WTC11 (cell line): Measurements from ENCODE around the gene ITPR1. TPM values are rescaled to one million over a fixed set of nuclear protein-coding genes. Genes with fewer than 3 reads are reported as not detected.

Source experiments
- ATAC-seq: fragments of 200-7000 bp; cut with Tn5 transposase; 2 replicates; pipeline ENCODE4 v1.10.0; 2021; ENCODE audit warnings: mild to moderate bottlenecking, moderate library complexity
- CTCF ChIA-PET: fragments of 300-600 bp; sonication (Branson Sonifier 250); formaldehyde crosslinking; loops from one replicate; lab custom pipeline; 2021; ENCODE audit warnings: antibody characterized with exemption; lab: Charles Lee
- POLR2A ChIA-PET: fragments of 350-600 bp; sonication (Branson Sonifier 250); formaldehyde crosslinking; loops from one replicate; lab custom pipeline; 2021; ENCODE audit warnings: antibody characterized with exemption; lab: Charles Lee
- DNase-seq: peaks from one replicate; pipeline ENCODE4 v3.0.0; 2021; ENCODE audit warnings: low spot score
- H3K27ac Mint-ChIP-seq: 2 replicates; pipeline ENCODE4 v1.8.0; 2021; ENCODE audit warnings: mixed read lengths
- H3K27me3 Mint-ChIP-seq: 2 replicates; pipeline ENCODE4 v1.8.0; 2021; ENCODE audit warnings: low read depth, mild to moderate bottlenecking, moderate library complexity, mixed read lengths
- H3K36me3 Mint-ChIP-seq: 2 replicates; pipeline ENCODE4 v1.8.0; 2021; ENCODE audit warnings: mixed read lengths
- H3K4me1 Mint-ChIP-seq: 2 replicates; pipeline ENCODE4 v1.8.0; 2022; ENCODE audit warnings: mixed read lengths
- H3K4me3 Mint-ChIP-seq: 2 replicates; pipeline ENCODE4 v1.8.0; 2021; ENCODE audit warnings: mild to moderate bottlenecking, moderate library complexity, mixed read lengths
- H3K9me3 Mint-ChIP-seq: 2 replicates; pipeline ENCODE4 v1.8.0; 2021; ENCODE audit warnings: mixed read lengths
- ARID4B ChIP-seq: sonication (generic); formaldehyde crosslinking; IDR thresholded peaks from 2 replicates; pipeline ENCODE4 v1.8.0; 2023; ENCODE audit warnings: missing genetic modification reagents, mild to moderate bottlenecking, borderline replicate concordance
- CREB1 ChIP-seq: sonication (generic); formaldehyde crosslinking; IDR thresholded peaks from 2 replicates; pipeline ENCODE4 v1.8.0; 2023; ENCODE audit warnings: mild to moderate bottlenecking, missing genetic modification reagents
- CREM ChIP-seq: sonication (generic); formaldehyde crosslinking; IDR thresholded peaks from 2 replicates; pipeline ENCODE4 v1.8.1; 2022; ENCODE audit warnings: mild to moderate bottlenecking, missing genetic modification reagents, moderate library complexity
- FOXP1 ChIP-seq: sonication (generic); formaldehyde crosslinking; IDR thresholded peaks from 2 replicates; pipeline ENCODE4 v1.8.0; 2022; ENCODE audit warnings: missing genetic modification reagents, mild to moderate bottlenecking, moderate library complexity, borderline replicate concordance
- FOXP4 ChIP-seq: sonication (generic); formaldehyde crosslinking; IDR thresholded peaks from 2 replicates; pipeline ENCODE4 v1.8.0; 2022; ENCODE audit warnings: mild to moderate bottlenecking, missing genetic modification reagents
- HMGA2 ChIP-seq: fragments of 250-450 bp; sonication (Bioruptor Pico); IDR thresholded peaks from 2 replicates; pipeline ENCODE4 v1.4.0; 2021; ENCODE audit warnings: mild to moderate bottlenecking, moderate library complexity
- HMGXB4 ChIP-seq: sonication (generic); formaldehyde crosslinking; IDR thresholded peaks from 2 replicates; pipeline ENCODE4 v1.8.1; 2023; ENCODE audit warnings: mild to moderate bottlenecking, moderate library complexity, missing genetic modification reagents
- IRF2 ChIP-seq: sonication (generic); formaldehyde crosslinking; IDR thresholded peaks from 2 replicates; pipeline ENCODE4 v1.8.0; 2022; ENCODE audit warnings: low read depth, missing genetic modification reagents, borderline replicate concordance
- KAT7 ChIP-seq: sonication (generic); formaldehyde crosslinking; IDR thresholded peaks from 2 replicates; pipeline ENCODE4 v1.8.1; 2023; ENCODE audit warnings: missing genetic modification reagents, mild to moderate bottlenecking, borderline replicate concordance
- NFYB ChIP-seq: sonication (generic); formaldehyde crosslinking; conservative IDR thresholded peaks from 2 replicates; pipeline ENCODE4 v1.8.0; 2022; ENCODE audit warnings: low read depth, missing genetic modification reagents
- OVOL2 ChIP-seq: fragments of 250-450 bp; sonication (Bioruptor Pico); IDR thresholded peaks from 2 replicates; pipeline ENCODE4 v1.9.0; 2021; ENCODE audit warnings: mild to moderate bottlenecking, borderline replicate concordance
- PREB ChIP-seq: sonication (generic); formaldehyde crosslinking; IDR thresholded peaks from 2 replicates; pipeline ENCODE4 v1.8.1; 2022; ENCODE audit warnings: mild to moderate bottlenecking, missing genetic modification reagents, moderate library complexity, borderline replicate concordance
- PRRX2 ChIP-seq: fragments of 250-450 bp; sonication (Bioruptor Pico); IDR thresholded peaks from 2 replicates; pipeline ENCODE4 v1.8.0; 2021; ENCODE audit warnings: mild to moderate bottlenecking
- RORB ChIP-seq: fragments of 250-450 bp; sonication (Bioruptor Pico); IDR thresholded peaks from 2 replicates; pipeline ENCODE4 v1.9.0; 2021; ENCODE audit warnings: mild to moderate bottlenecking
- SP1 ChIP-seq: sonication (generic); formaldehyde crosslinking; conservative IDR thresholded peaks from 2 replicates; pipeline ENCODE4 v1.8.1; 2022; ENCODE audit warnings: missing genetic modification reagents
- TCF7 ChIP-seq: sonication (generic); formaldehyde crosslinking; IDR thresholded peaks from 2 replicates; pipeline ENCODE4 v1.8.0; 2022; ENCODE audit warnings: mild to moderate bottlenecking, low read depth, missing genetic modification reagents, moderate library complexity
- USF2 ChIP-seq: sonication (generic); formaldehyde crosslinking; IDR thresholded peaks from 2 replicates; pipeline ENCODE4 v1.8.1; 2023; ENCODE audit warnings: mild to moderate bottlenecking, missing genetic modification reagents, moderate library complexity
- ZMAT4 ChIP-seq: fragments of 250-450 bp; sonication (Bioruptor Pico); IDR thresholded peaks from 2 replicates; pipeline ENCODE4 v1.9.0; 2021; ENCODE audit warnings: mild to moderate bottlenecking
- ZNF138 ChIP-seq: sonication (generic); formaldehyde crosslinking; conservative IDR thresholded peaks from 2 replicates; pipeline ENCODE4 v1.8.1; 2022; ENCODE audit warnings: mild to moderate bottlenecking, moderate library complexity, missing genetic modification reagents
- ZNF263 ChIP-seq: sonication (generic); formaldehyde crosslinking; IDR thresholded peaks from 2 replicates; pipeline ENCODE4 v1.8.1; 2022; ENCODE audit warnings: low read depth, mild to moderate bottlenecking, moderate library complexity, missing genetic modification reagents
- ZNF512 ChIP-seq: sonication (generic); formaldehyde crosslinking; IDR thresholded peaks from 2 replicates; pipeline ENCODE4 v1.8.1; 2022; ENCODE audit warnings: missing genetic modification reagents, borderline replicate concordance
- ZSCAN18 ChIP-seq: fragments of 250-450 bp; sonication (Bioruptor Pico); IDR thresholded peaks from 2 replicates; pipeline ENCODE4 v2.1.2; 2022; ENCODE audit warnings: mild to moderate bottlenecking, moderate library complexity
- total RNA-seq: library from RNA; stranded (reverse); gene quantifications from 3 replicates; pipeline ENCODE4 v1.2.3, GENCODE V29; 2021

Gene ITPR1
- total RNA-seq, 1 experiment from 2014 or later = 11.8 TPM

- Mint-ChIP-seq H3K4me3 (no peak overlapping the region), H3K27ac (peak overlapping the region; percentile 43; the same call in 1 of the 2 replicates), H3K36me3 (no peaks in the 10 kb centered on the region), H3K27me3 (peaks cover 10% of the 10 kb centered on the region)
- POLR2A ChIA-PET = no interaction called here
- ATAC-seq (no peak), DNase-seq (no peak)
- TF ChIP-seq FOXP1 (CRISPR knock-in tag) (no peak), ZNF263 (CRISPR knock-in tag) (no peak), NFYB (CRISPR knock-in tag) (no peak), ZNF512 (CRISPR knock-in tag) (no peak), IRF2 (CRISPR knock-in tag) (no peak), HMGA2 (CRISPR knock-in tag) (no peak), KAT7 (CRISPR knock-in tag) (no peak), PRRX2 (CRISPR knock-in tag) (no peak), ZMAT4 (CRISPR knock-in tag) (no peak), ZSCAN18 (no peak)
- TF ChIP-seq, all 79 proteins: peak for 0
- Mint-ChIP-seq H3K9me3 (no peaks in the 10 kb centered on the region), H3K4me1 (peaks cover 4% of the 10 kb centered on the region)
- CTCF ChIA-PET = no interaction called here
These were observed 14.9 kb upstream of the ITPR1 start for GRCh38 chr3:4478261-4478660.

- ChIA-PET CTCF (interaction anchor here (1.0 to 2.6 kb wide), 6 partner anchors 24 to 229 kb away, joined by 3 to 25 read pairs (median 8); partner anchors contain the start of gene SUMF1), POLR2A (interaction anchor here (1.0 to 3.3 kb wide), 3 partner anchors 11 to 25 kb away, joined by 3 to 31 read pairs (median 7); partner anchors contain the start of gene SUMF1)
- Mint-ChIP-seq H3K36me3 (no peaks in the 10 kb centered on the region), H3K4me3 (peak overlapping the region; percentile 84), H3K27ac (no peak overlapping the region), H3K9me3 (no peaks in the 10 kb centered on the region), H3K27me3 (peaks cover 30% of the 10 kb centered on the region), H3K4me1 (peaks cover 20% of the 10 kb centered on the region)
- DNase-seq (no peak), ATAC-seq (no peak)
- TF ChIP-seq USF2 (no peak), FOXP1 (CRISPR knock-in tag) (no peak), FOXP4 (CRISPR knock-in tag) (no peak), OVOL2 (CRISPR knock-in tag) (no peak), ZNF138 (CRISPR knock-in tag) (no peak), SP1 (CRISPR knock-in tag) (no peak), TCF7 (no peak), PREB (CRISPR knock-in tag) (no peak), ARID4B (CRISPR knock-in tag) (no peak), CREB1 (CRISPR knock-in tag) (no peak), CREM (CRISPR knock-in tag) (no peak), HMGXB4 (no peak), RORB (CRISPR knock-in tag) (no peak)
These were observed 1.3 kb upstream of the ITPR1 start for GRCh38 chr3:4491855-4492207.
